Effector memory CD4-positive, alpha-beta T cell (primary cell): ENCODE data around the gene CATSPER3.

Experiments
- DNase-seq, 3 donors: peaks; one replicate each; pipeline ENCODE4 v3.0.0-alpha.2; 2020
- H3K27ac ChIP-seq: 2 replicates; pipeline ENCODE4 v1.7.0; 2013; ENCODE audit warnings: mild to moderate bottlenecking, low read length, moderate library complexity; ENCODE audit not compliant: insufficient read depth, poor library complexity, severe bottlenecking
- H3K27me3 ChIP-seq: replicated peaks from 2 replicates; pipeline ENCODE4 v1.7.0; 2013; ENCODE audit warnings: mild to moderate bottlenecking, low read length; ENCODE audit not compliant: insufficient read depth, control insufficient read depth, poor library complexity, severe bottlenecking
- H3K36me3 ChIP-seq: 2 replicates; pipeline ENCODE4 v1.7.0; 2013; ENCODE audit warnings: mild to moderate bottlenecking, low read length, moderate library complexity; ENCODE audit not compliant: control insufficient read depth, insufficient read depth
- H3K4me1 ChIP-seq: 2 replicates; pipeline ENCODE4 v1.7.0; 2013; ENCODE audit warnings: low read length, mild to moderate bottlenecking; ENCODE audit not compliant: control insufficient read depth, insufficient read depth, poor library complexity, severe bottlenecking
- H3K4me3 ChIP-seq: 2 replicates; pipeline ENCODE4 v1.7.0; 2013; ENCODE audit warnings: low read length, low read depth, mild to moderate bottlenecking; ENCODE audit not compliant: insufficient read depth, poor library complexity, severe bottlenecking
- H3K9me3 ChIP-seq: 2 replicates; pipeline ENCODE4 v1.7.0; 2013; ENCODE audit warnings: mild to moderate bottlenecking, low read length, moderate library complexity; ENCODE audit not compliant: control insufficient read depth

CATSPER3 gene

GRCh38 chr5:134944630-134945029 lies 23.1 kb upstream of the CATSPER3 start:
- Histone ChIP-seq H3K27me3 (no peaks in the 10 kb centered on the region), H3K4me1 (no peaks in the 10 kb centered on the region)
- DNase-seq, result no peak

GRCh38 chr5:134945041-134945440 lies 22.7 kb upstream of the CATSPER3 start:
- Histone ChIP-seq H3K36me3 (no peaks in the 10 kb centered on the region), H3K27ac (no peak overlapping the region), H3K27me3 (no peaks in the 10 kb centered on the region), H3K9me3 (no peaks in the 10 kb centered on the region), H3K4me1 (no peaks in the 10 kb centered on the region), H3K4me3 (no peak overlapping the region)
- DNase-seq, result no peak

More at GRCh38 chr5:134944630-134945029, 23.1 kb upstream of the CATSPER3 start:
- no peak overlapping the region for H3K27ac ChIP-seq
- peaks cover 3% of the 10 kb centered on the region for H3K36me3 ChIP-seq
- no peaks in the 10 kb centered on the region for H3K9me3 ChIP-seq
- no peak overlapping the region for H3K4me3 ChIP-seq

GRCh38 chr5:134948911-134949310 lies 18.8 kb upstream of the CATSPER3 start:
- Histone ChIP-seq H3K27ac (no peak overlapping the region), H3K36me3 (no peaks in the 10 kb centered on the region), H3K4me1 (no peaks in the 10 kb centered on the region), H3K4me3 (no peak overlapping the region), H3K9me3 (no peaks in the 10 kb centered on the region), H3K27me3 (no peaks in the 10 kb centered on the region)
- DNase-seq, result no peak

GRCh38 chr5:134949316-134949715 lies 18.4 kb upstream of the CATSPER3 start:
- Histone ChIP-seq H3K27me3 (no peaks in the 10 kb centered on the region), H3K27ac (no peak overlapping the region), H3K36me3 (no peaks in the 10 kb centered on the region), H3K4me1 (no peaks in the 10 kb centered on the region), H3K4me3 (no peak overlapping the region), H3K9me3 (no peaks in the 10 kb centered on the region)
- DNase-seq, result no peak

- Histone ChIP-seq H3K4me3 (no peak overlapping the region), H3K36me3 (no peaks in the 10 kb centered on the region), H3K27me3 (no peaks in the 10 kb centered on the region), H3K4me1 (no peaks in the 10 kb centered on the region), H3K27ac (no peak overlapping the region), H3K9me3 (no peaks in the 10 kb centered on the region)
- no peak for DNase-seq
These were observed 9.6 kb upstream of the CATSPER3 start for GRCh38 chr5:134957920-134958608.

- no peaks in the 10 kb centered on the region for H3K36me3 ChIP-seq
- DNase-seq, result no peak
- H3K4me3 ChIP-seq, result no peak overlapping the region
- H3K27me3 ChIP-seq, result no peaks in the 10 kb centered on the region
- H3K27ac ChIP-seq, result no peak overlapping the region
- H3K4me1 ChIP-seq, result no peaks in the 10 kb centered on the region
- no peaks in the 10 kb centered on the region for H3K9me3 ChIP-seq
These were observed 9.0 kb upstream of the CATSPER3 start for GRCh38 chr5:134958755-134959154.

GRCh38 chr5:134963098-134963497 lies 4.6 kb upstream of the CATSPER3 start:
- Histone ChIP-seq H3K27me3 (no peaks in the 10 kb centered on the region), H3K36me3 (no peaks in the 10 kb centered on the region), H3K9me3 (no peaks in the 10 kb centered on the region), H3K4me1 (peaks cover 7% of the 10 kb centered on the region), H3K4me3 (no peak overlapping the region), H3K27ac (no peak overlapping the region)
- DNase-seq, result no peak

GRCh38 chr5:134964359-134965270 lies 3.1 kb upstream of the CATSPER3 start:
- H3K4me1 ChIP-seq, result peaks cover 7% of the 10 kb centered on the region
- H3K9me3 ChIP-seq, result no peaks in the 10 kb centered on the region
- H3K36me3 ChIP-seq, result no peaks in the 10 kb centered on the region
- H3K27ac ChIP-seq, result no peak overlapping the region
- no peaks in the 10 kb centered on the region for H3K27me3 ChIP-seq
- no peak for DNase-seq
- no peak overlapping the region for H3K4me3 ChIP-seq

GRCh38 chr5:134965271-134965825 lies 2.4 kb upstream of the CATSPER3 start:
- H3K4me3 ChIP-seq, result no peak overlapping the region
- no peak overlapping the region for H3K27ac ChIP-seq
- DNase-seq, result no peak

GRCh38 chr5:134968055-134968454 lies 348 bp downstream of the CATSPER3 start:
- Histone ChIP-seq H3K4me3 (no peak overlapping the region), H3K27ac (no peak overlapping the region)
- DNase-seq, result no peak

More at GRCh38 chr5:134965271-134965825, 2.4 kb upstream of the CATSPER3 start:
- peaks cover 7% of the 10 kb centered on the region for H3K4me1 ChIP-seq
- no peaks in the 10 kb centered on the region for H3K9me3 ChIP-seq
- no peaks in the 10 kb centered on the region for H3K27me3 ChIP-seq
- no peaks in the 10 kb centered on the region for H3K36me3 ChIP-seq

More at GRCh38 chr5:134968055-134968454, 348 bp downstream of the CATSPER3 start:
- Histone ChIP-seq H3K9me3 (no peaks in the 10 kb centered on the region), H3K36me3 (no peaks in the 10 kb centered on the region), H3K4me1 (peaks cover 7% of the 10 kb centered on the region), H3K27me3 (no peaks in the 10 kb centered on the region)
